LNCaP clone FGC (cell line): ENCODE results near the gene STRN.

Experiments used
- DNase-seq: peaks from one replicate; pipeline ENCODE4 v3.0.0-alpha.2; 2011; ENCODE audit warnings: low read depth
- H3K4me3 ChIP-seq: 2 replicates; pipeline ENCODE4 v1.5.1; 2011; ENCODE audit warnings: mild to moderate bottlenecking, low read depth, low read length, control low read depth
- TF ChIP-seq, protein P1 (sequence below): IDR thresholded peaks from 2 replicates; pipeline ENCODE4 v1.5.1; 2012; ENCODE audit warnings: mild to moderate bottlenecking; ENCODE audit not compliant: control insufficient read depth, insufficient read depth; ENCODE audit errors: extremely low read depth

Gene STRN

DNA sequence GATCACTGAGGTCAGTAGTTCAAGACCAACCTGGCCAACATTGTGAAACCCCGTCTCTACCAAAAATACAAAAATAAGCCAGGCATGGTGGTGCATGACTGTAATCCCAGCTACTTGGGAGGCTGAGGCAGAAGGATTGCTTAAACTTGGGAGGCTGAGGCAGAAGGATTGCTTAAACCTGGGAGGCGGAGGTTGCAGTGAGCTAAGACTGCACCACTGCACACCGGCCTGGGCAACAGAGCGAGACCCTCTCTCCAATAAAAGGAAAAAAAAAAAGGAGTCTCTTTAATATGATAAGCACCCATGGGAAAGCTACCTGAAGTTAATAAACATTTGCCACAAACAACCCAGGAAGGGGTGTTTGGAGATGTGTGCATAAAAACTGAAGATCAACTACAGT is 2.6 kb downstream of the STRN start:
- DNase-seq, result no peak
- H3K4me3 ChIP-seq, result no peak overlapping the region
- TF ChIP-seq, protein P1, sequence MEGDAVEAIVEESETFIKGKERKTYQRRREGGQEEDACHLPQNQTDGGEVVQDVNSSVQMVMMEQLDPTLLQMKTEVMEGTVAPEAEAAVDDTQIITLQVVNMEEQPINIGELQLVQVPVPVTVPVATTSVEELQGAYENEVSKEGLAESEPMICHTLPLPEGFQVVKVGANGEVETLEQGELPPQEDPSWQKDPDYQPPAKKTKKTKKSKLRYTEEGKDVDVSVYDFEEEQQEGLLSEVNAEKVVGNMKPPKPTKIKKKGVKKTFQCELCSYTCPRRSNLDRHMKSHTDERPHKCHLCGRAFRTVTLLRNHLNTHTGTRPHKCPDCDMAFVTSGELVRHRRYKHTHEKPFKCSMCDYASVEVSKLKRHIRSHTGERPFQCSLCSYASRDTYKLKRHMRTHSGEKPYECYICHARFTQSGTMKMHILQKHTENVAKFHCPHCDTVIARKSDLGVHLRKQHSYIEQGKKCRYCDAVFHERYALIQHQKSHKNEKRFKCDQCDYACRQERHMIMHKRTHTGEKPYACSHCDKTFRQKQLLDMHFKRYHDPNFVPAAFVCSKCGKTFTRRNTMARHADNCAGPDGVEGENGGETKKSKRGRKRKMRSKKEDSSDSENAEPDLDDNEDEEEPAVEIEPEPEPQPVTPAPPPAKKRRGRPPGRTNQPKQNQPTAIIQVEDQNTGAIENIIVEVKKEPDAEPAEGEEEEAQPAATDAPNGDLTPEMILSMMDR, result no peak

DNA sequence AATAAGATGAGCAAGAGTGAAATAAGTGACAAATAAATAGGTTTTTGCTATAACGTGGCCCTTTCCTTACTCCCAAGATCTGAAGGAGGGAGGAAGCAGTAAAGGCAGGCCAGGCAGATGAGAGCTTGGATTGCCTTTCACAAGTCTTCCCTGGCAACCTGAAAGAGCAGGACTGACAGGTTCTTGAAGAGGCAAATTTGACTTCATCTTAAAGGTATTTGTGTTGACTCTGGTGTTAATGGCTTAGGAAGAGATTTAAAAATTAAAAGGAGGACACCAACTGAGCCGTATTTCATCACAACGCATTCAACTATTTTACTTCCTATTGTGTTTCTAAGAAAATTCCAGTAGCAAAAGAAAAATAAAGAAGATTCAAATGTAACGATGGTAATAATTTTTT is 3.2 kb downstream of the STRN start:
- no peak overlapping the region; the same call in 1 of the 2 replicates for H3K4me3 ChIP-seq
- TF ChIP-seq, protein P1, result no peak
- DNase-seq, result peak; percentile 85

DNA sequence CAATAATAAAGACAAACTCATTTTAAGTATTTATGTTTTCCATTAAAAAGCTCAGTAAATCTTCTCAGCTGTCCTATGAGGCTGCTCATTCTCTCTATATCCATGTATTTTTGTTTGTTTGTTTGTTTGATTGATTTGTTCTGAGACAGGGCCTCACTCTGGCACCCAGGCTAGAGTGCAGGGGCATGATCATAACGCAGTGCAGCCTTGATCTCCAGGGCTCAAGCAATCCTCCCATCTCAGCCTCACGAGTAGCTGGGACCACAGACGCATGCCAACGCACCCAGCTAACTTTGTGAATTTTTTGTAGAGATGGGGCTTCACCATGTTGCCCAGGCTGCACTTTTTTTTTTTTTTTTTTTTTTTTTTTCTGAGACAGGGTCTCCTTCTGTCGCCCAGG is 5.6 kb downstream of the STRN start:
- TF ChIP-seq, protein P1, result no peak
- DNase-seq, result no peak
- H3K4me3 ChIP-seq, result no peak overlapping the region

DNA sequence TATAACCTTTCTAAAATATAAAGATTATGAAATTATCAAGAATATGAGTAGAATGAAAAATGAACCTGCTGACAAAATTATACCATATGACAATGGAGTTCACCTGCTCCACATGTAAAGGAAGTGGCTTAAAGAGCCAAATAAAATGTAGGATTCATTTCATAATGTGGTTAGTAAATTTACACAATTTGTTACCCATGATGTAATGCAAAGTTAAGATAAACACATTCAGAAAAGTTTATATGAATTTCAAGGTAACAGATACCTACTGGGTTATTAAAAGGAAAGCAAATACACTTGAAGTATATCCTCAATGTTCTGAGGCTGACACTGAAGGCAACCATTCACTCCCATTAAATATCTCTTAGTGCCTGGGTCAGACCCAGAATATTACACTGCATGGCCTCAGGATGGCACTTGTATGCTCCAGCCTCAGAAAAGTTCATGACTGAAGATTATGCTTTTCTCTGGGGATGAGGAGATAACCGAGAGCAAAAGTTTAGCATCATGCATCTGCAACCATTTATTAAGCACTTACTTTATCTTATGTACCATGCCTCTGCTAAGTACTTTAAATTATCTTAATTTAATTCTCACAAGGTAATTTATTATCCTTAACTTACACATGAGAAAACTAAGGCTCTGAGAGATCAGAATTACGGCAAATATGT is 6.2 kb downstream of the STRN start:
- DNase-seq, result peak; percentile 39
- TF ChIP-seq, protein P1, result peak; percentile 37
- no peak overlapping the region for H3K4me3 ChIP-seq

DNA sequence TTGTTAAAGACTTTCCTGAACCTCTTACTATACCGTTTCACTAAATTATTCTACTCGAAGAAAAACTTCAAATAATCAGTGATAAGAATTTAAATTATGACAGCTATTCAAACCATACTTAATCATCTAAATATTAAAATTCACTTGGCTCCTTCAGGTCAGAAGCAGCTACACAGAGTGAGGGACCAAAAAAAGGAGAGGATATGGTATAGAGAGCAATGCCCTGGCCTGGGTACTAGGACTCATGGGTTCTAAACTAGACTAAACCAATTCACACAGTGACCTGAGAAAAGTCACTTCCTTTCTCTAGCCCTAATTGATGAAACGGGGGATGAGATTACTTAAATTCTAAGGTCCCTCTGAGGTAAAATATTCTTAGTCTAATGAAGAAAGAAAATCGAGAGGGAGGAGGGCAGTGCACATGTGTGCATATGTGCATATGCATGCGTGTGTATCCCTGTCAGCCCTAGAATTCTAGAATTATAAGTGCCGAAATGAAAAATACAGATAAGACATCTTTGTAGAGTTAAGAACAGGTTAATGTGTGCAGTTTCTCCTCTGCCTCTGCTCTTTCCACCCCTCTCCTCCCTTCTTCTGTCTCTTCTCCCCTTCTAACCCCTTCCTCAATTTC is 11.2 kb downstream of the STRN start:
- TF ChIP-seq, protein P1, result no peak
- no peak overlapping the region for H3K4me3 ChIP-seq
- no peak for DNase-seq

DNA sequence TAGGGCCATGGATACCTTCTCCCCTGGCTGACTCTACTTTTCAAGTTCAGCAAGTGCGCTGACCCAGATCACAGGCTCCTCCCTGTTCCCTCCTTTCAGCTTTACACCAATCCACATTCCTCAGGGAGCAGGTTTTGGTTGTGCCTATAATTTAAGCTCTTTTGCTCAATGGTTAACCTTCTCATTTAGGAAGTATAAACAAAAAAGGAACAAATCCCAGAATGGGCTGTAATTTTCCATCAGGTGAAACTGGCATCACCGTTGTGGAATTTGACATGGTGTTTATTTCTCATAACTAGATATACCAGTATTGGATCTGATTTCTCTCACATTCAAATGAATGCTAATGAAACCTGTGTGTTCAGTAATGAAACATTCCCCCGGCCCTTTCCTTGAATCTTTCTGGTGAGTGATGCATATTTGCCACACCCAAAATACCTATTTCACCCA is 13.6 kb downstream of the STRN start:
- DNase-seq, result no peak
- TF ChIP-seq, protein P1, result no peak
- H3K4me3 ChIP-seq, result no peak overlapping the region
